H1 (cell line): Measurements from ENCODE around the gene TSEN54. TPM values are rescaled to one million over a fixed set of nuclear protein-coding genes. Genes with fewer than 3 reads are reported as not detected.

Source experiments
- ATF3 ChIP-seq: IDR thresholded peaks from 2 replicates; pipeline ENCODE4 v1.6.1; 2011; ENCODE audit warnings: low read depth, mild to moderate bottlenecking, low read length; ENCODE audit not compliant: insufficient read depth
- CEBPB ChIP-seq: IDR thresholded peaks from 2 replicates; pipeline ENCODE4 v1.6.1; 2012; ENCODE audit warnings: low read depth, low read length
- CHD1 ChIP-seq: IDR thresholded peaks from 2 replicates; pipeline ENCODE4 v1.6.1; 2012; ENCODE audit warnings: low read depth, low read length, improper control_type of control experiment
- EGR1 ChIP-seq: IDR thresholded peaks from 2 replicates; pipeline ENCODE4 v1.6.1; 2011; ENCODE audit warnings: low read depth, low read length, borderline replicate concordance
- EZH2 ChIP-seq: fragments of 200-600 bp; sonication (generic); IDR thresholded peaks from 2 replicates; pipeline ENCODE4 v1.7.1; 2012; ENCODE audit warnings: low read depth, mild to moderate bottlenecking, moderate library complexity, low read length, inconsistent platforms; ENCODE audit not compliant: severe bottlenecking
- FOSL1 ChIP-seq: IDR thresholded peaks from 2 replicates; pipeline ENCODE4 v1.6.1; 2011; ENCODE audit warnings: mild to moderate bottlenecking, low read depth, low read length, moderate library complexity; ENCODE audit not compliant: insufficient read depth
- HDAC2 ChIP-seq, 2 experiments: fragments of 300-600 bp in 1 of 2; sonication (generic) in 1 of 2; IDR thresholded peaks; 2 replicates each; pipeline ENCODE4 v1.6.1; 2011 to 2012; ENCODE audit warnings: low read depth in 2 of 2, low read length in 2 of 2, mild to moderate bottlenecking in 2 of 2, moderate library complexity in 2 of 2, borderline replicate concordance in 1 of 2, inconsistent platforms in 1 of 2
- JUND ChIP-seq: IDR thresholded peaks from 2 replicates; pipeline ENCODE4 v1.6.1; 2011; ENCODE audit warnings: mild to moderate bottlenecking, improper control_type of control experiment, low read length
- KDM4A ChIP-seq: IDR thresholded peaks from one replicate; pipeline ENCODE4 v1.7.1; 2012; ENCODE audit warnings: low read depth, mild to moderate bottlenecking, moderate library complexity, low read length, inconsistent platforms; ENCODE audit not compliant: severe bottlenecking
- KDM5A ChIP-seq: fragments of 200-600 bp; IDR thresholded peaks from 2 replicates; pipeline ENCODE4 v1.7.1; 2012; ENCODE audit warnings: mild to moderate bottlenecking, low read length, inconsistent platforms, mixed read lengths
- MAFK ChIP-seq: IDR thresholded peaks from 2 replicates; pipeline ENCODE4 v1.6.1; 2012; ENCODE audit warnings: low read depth, mild to moderate bottlenecking, improper control_type of control experiment, low read length
- PHF8 ChIP-seq: fragments of 200-600 bp; sonication (generic); conservative IDR thresholded peaks from 2 replicates; pipeline ENCODE4 v1.7.1; 2012; ENCODE audit warnings: low read depth, mild to moderate bottlenecking, inconsistent platforms, low read length, moderate library complexity
- RAD21 ChIP-seq, 2 experiments: IDR thresholded peaks in 1 of 2; conservative IDR thresholded peaks in 1 of 2; 2 replicates each; pipeline ENCODE4 v1.6.1; 2011; ENCODE audit warnings: low read depth in 2 of 2, low read length in 2 of 2, improper control_type of control experiment in 1 of 2, inconsistent platforms in 1 of 2, mild to moderate bottlenecking in 1 of 2, moderate library complexity in 1 of 2
- SP2 ChIP-seq: IDR thresholded peaks from 2 replicates; pipeline ENCODE4 v1.6.1; 2012; ENCODE audit warnings: mild to moderate bottlenecking, low read length, inconsistent platforms
- SP4 ChIP-seq: IDR thresholded peaks from 2 replicates; pipeline ENCODE4 v1.6.1; 2012; ENCODE audit warnings: low read length, inconsistent platforms
- SUZ12 ChIP-seq: fragments of 200-600 bp; sonication (generic); IDR thresholded peaks from 2 replicates; pipeline ENCODE4 v1.6.1; 2012; ENCODE audit warnings: mild to moderate bottlenecking, inconsistent platforms, low read length, moderate library complexity, mixed read lengths
- TAF7 ChIP-seq: optimal IDR thresholded peaks from 2 replicates; pipeline ENCODE3; 2011; ENCODE audit warnings: low read depth, mild to moderate bottlenecking, inconsistent platforms, low read length, moderate library complexity, borderline replicate concordance
- TCF12 ChIP-seq: IDR thresholded peaks from 2 replicates; pipeline ENCODE4 v1.6.1; 2011; ENCODE audit warnings: low read depth, mild to moderate bottlenecking, low read length
- YY1 ChIP-seq: IDR thresholded peaks from 2 replicates; pipeline ENCODE4 v1.6.1; 2011; ENCODE audit warnings: low read depth, mild to moderate bottlenecking, low read length
- polyA plus RNA-seq, 7 experiments: library from polyadenylated mRNA; depleted of rRNA in 3 of 7; stranded (reverse) in 5 of 7; unstranded in 2 of 7; fragments of >200 nt in 5 of 7; fragments of 200-250 nt in 2 of 7; gene quantifications; 1 replicate in 5 of 7; 2 replicates in 1 of 7; 4 replicates in 1 of 7; pipeline versions ENCODE4 v1.2.1 to v1.2.3, GENCODE V29; 2011 to 2013; ENCODE audit warnings: missing spikeins in 2 of 7, mixed read lengths in 2 of 7
- total RNA-seq: library from RNA; stranded (reverse); fragmentation: NEBNext Ultra II Directional; extraction: Animal tissue kit (Norgen Biotek cat#: 25700); gene quantifications from 2 replicates; pipeline ENCODE4 v1.2.1, GENCODE V29; 2021
- TF ChIP-seq, protein P1 (sequence below), 3 experiments: IDR thresholded peaks; 1 replicate in 2 of 3; 2 replicates in 1 of 3; pipeline versions ENCODE4 v1.5.1 to v1.6.1; 2011; ENCODE audit warnings: low read length in 3 of 3, mild to moderate bottlenecking in 3 of 3, inconsistent platforms in 2 of 3, low read depth in 1 of 3, moderate library complexity in 1 of 3; ENCODE audit not compliant: insufficient read depth in 1 of 3; ENCODE audit errors: control extremely low read depth in 1 of 3

The TSEN54 gene
- total and polyA plus RNA-seq, 2 of the 8 experiments (the other 6 are each of a cell fraction or from before 2014, with no cell fraction given) = 43.6 to 60.3 TPM

DNA sequence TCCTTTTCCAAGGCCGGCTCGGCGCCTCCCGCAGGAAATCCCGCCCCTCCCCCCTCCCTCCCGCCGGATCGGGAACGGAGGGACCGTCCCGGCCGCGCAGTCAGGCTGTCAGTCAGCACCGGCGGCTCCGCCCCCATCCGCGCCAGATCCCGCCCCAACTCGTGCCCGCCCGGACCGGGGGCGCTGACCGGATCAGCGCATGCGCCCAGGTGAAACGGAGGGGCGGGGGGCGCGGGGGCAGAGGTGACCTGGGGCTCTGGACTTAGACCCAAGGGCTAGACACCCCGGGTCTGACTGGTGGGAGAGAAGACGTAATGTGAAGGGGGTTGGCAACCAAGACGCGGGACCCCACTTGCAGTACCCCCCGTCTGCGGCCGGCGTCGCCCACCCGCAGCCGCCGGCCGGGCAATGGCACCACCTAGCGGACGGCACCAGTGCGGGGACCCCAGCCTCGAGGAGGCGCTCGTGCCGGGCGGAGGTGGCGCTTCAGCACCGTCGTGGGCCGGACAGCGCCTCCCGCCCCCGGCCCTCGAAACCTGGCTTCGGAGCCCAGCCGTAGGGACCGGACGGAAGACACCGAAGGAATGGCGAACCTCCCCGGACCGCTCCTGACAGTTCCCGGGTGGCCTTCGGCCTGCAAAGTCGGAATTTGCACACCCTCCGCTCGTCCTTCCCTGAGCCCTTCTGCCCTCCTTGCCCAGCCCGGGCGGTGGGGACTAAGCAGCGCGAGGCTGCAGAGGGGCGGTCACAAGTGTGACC, 653 bp upstream of the TSEN54 start, which contains the start of gene CASKIN2 (continued):
- no peak for TF ChIP-seq SUZ12
- no peak for TF ChIP-seq MAFK
- TF ChIP-seq, protein P1, sequence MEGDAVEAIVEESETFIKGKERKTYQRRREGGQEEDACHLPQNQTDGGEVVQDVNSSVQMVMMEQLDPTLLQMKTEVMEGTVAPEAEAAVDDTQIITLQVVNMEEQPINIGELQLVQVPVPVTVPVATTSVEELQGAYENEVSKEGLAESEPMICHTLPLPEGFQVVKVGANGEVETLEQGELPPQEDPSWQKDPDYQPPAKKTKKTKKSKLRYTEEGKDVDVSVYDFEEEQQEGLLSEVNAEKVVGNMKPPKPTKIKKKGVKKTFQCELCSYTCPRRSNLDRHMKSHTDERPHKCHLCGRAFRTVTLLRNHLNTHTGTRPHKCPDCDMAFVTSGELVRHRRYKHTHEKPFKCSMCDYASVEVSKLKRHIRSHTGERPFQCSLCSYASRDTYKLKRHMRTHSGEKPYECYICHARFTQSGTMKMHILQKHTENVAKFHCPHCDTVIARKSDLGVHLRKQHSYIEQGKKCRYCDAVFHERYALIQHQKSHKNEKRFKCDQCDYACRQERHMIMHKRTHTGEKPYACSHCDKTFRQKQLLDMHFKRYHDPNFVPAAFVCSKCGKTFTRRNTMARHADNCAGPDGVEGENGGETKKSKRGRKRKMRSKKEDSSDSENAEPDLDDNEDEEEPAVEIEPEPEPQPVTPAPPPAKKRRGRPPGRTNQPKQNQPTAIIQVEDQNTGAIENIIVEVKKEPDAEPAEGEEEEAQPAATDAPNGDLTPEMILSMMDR (IDR thresholded peaks at IDR 0.05; ENCODE audit: control extremely low read depth in 1 of 3, insufficient read depth in 1 of 3, low read depth in 1 of 3, low read length in 3 of 3) = peak; percentile 96 to 100 (median 100)
- peak; percentile 56; the same call in 1 of the 2 replicates for TF ChIP-seq YY1
- no peak for TF ChIP-seq CHD1
- peak; percentile 94 for TF ChIP-seq EGR1
- TF ChIP-seq HDAC2 (IDR thresholded peaks at IDR 0.05; ENCODE audit: borderline replicate concordance in 1 of 2, low read depth in 2 of 2, low read length in 2 of 2) = peak; percentile 68 to 90; a peak in 3 of 4 replicates
- no peak for TF ChIP-seq EZH2
- TF ChIP-seq RAD21 (IDR thresholded peaks at IDR 0.05 in 1 of 2, conservative IDR thresholded peaks at IDR 0.05 in 1 of 2; ENCODE audit: low read depth in 2 of 2, low read length in 2 of 2) = peak; percentile 47 to 77
- TF ChIP-seq KDM5A = no peak
- no peak for TF ChIP-seq SP2
- peak; percentile 72 for TF ChIP-seq FOSL1
- TF ChIP-seq JUND = peak; percentile 18; the same call in 1 of the 2 replicates
- TF ChIP-seq TCF12 = 0 out of 2 replicates have a peak, but pooled peaks have one; percentile 7
- peak; percentile 66; the same call in 1 of the 2 replicates for TF ChIP-seq ATF3
- peak; percentile 44 for TF ChIP-seq KDM4A
- 0 out of 2 replicates have a peak, but pooled peaks have one; percentile 25 for TF ChIP-seq SP4
- TF ChIP-seq CEBPB = no peak
- 0 out of 2 replicates have a peak, but pooled peaks have one; percentile 6 for TF ChIP-seq PHF8
- TF ChIP-seq TAF7 = peak; percentile 93
